HT1080 (cell line): ENCODE data around the gene FRRS1. TPM values are rescaled to one million over a fixed set of nuclear protein-coding genes. Genes with fewer than 3 reads are reported as not detected.

ENCODE experiments used
- DNase-seq: peaks from one replicate; pipeline ENCODE4 v3.0.0-alpha.2; 2015; ENCODE audit warnings: low read depth
- small RNA-seq: library from RNA; depleted of rRNA; stranded (forward); fragments of <200 nt; gene quantifications from one replicate; pipeline ENCODE3, GENCODE V24; 2014
- total RNA-seq: library from RNA; depleted of rRNA; stranded (reverse); fragments of >200 nt; shearing (Covaris generic); gene quantifications from 2 replicates; pipeline ENCODE4 v1.2.3, GENCODE V29; 2014; rRNA removed

The FRRS1 gene
- total RNA-seq, 1 experiment from 2014 or later = 4.0 TPM

DNA sequence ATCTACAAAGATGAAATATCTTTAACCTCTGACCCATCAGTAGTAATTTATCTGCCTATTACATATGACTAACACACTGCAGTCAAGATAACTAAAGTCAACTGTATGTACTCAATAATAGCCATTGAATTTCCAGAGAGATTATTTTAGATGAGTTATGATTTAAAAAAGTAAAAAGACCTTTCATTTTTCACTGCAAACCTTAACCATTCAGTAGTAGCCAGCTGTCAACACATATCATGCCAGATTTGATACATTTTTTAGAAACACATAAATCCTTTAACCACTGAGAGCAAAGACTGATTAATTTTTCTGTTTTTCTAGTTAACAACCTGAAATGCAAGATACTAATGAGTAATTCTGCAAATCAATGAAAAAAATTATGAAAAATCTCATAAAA is 89.6 kb downstream of the FRRS1 start:
- DNase-seq = no peak

DNA sequence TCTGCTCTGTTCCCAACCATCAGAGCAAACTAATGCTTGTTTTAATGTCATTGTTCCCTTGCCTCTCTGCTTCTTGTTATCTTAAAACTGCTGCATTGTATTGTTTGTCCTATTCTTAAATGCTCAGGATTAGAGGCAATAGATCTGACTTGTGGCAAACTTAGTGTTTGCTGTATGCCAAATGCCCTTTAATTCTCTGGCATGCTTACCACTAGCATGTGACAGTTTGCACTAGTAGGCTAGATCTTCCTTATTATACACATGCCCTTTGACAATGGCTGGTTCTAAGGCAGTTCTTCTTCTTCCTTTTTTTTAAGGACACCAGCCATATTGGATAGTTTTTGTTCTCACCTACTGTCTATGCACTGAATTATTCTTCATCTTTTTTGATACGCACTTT is 90.4 kb downstream of the FRRS1 start:
- DNase-seq = no peak

DNA sequence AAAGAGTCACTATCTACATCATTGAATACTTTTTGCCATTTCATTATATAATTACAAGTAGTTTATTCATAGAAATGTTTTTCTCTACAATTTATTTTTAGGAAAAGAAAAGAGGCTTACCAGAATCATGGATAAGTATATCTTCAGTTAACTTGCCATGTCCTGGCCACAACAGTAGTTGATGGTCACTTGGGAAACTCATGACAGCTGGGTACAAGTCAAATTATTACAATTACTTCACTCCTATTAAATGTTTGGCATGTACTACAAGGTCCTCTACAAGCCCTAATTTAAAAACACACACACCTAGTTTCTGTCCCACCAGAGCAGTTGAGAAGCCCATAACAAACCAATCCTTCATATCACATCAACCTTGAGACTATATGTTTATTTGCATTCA is 91.1 kb downstream of the FRRS1 start:
- no peak for DNase-seq

DNA sequence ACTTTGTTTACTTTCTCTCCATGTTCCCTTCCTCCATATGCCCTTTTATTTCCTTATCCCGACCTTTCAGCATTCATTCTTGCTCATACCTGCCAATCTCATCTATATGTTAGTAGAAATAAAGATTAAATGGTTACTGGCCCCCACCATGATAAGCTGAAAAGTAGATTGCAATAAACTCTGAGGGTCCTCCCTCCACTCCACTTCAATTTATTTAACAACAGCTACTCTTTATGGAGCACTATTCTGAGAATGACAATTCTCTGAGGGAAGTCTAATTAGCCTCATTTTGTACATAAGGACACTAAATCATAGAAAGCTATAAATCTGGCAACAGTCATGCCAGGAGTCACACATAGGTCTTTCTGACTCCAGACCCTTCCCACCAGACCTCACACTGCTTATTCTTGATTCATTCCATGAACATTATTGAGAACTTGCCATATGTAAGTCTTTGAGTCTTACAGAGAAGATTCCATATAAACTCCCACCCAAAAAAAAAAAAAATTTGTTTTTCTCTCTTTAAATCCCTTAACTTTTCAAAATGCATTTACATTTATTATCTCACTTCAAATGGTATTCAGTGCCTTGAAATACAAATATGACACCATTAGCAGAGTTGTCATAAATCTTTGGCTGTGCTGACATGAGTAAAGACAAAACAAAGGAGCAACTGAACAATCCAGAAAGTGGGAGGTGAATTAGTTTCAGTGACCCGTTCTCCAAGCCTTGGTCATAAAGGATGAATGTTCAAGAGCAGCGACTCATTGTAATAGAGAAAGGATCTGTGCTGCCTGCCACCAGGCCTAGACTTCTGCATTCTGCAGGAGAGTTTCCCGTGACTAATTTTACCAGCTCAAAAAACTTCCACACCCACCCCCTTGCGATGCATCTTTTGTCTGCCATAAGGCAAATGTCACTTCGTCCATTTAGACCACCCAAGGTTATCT is 92.0 kb downstream of the FRRS1 start:
- DNase-seq = peak; percentile 39

DNA sequence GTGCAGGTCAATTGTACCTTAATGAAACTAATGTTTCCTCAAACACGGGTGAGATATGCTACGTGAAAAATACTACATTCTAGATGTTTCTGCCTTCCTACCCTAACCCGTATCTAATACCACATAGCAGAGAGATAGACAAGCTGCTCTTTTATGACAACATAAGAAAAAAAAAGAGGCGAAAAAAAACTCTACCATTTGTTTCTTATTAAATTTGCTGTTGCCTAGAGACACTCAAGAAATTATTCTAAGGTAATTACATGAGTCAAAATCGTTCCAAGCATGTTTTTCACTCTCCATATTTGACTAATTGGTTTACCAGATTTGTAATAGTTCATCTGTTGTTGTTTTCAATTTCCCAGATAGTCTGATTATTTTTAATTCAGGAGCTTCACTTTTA is 93.1 kb downstream of the FRRS1 start:
- no peak for DNase-seq

DNA sequence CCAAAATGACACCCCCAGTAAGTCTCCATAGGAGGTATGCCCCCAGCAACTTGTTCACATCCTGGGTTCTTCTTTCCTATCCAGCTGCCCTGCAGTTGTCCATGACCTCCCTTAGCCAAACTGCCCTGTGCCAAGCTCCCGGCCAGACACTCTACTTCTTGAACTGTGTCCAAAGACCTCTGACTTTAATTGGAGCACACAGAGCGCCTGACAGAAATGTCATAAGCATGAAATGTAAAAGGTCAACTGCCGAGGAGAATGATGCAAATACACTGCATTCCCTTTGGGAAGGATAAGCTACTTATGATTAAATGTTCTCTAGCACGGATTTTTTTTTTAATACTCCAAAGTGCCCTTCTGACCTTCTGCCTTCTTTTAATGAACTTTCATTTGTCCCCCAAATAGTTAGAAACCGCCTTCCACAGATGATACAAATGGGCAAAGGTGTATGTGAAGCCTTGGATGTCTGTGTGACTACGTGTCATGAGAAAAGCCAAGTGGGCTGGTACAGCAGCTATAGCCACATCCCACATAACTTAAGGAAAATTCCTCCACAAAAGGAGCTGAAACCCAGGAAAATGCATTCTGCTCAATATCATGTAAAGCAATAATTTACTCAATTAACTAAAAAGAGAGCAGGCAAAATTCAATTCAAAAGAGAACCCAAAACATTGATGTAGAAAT is 93.8 kb downstream of the FRRS1 start:
- DNase-seq = no peak

DNA sequence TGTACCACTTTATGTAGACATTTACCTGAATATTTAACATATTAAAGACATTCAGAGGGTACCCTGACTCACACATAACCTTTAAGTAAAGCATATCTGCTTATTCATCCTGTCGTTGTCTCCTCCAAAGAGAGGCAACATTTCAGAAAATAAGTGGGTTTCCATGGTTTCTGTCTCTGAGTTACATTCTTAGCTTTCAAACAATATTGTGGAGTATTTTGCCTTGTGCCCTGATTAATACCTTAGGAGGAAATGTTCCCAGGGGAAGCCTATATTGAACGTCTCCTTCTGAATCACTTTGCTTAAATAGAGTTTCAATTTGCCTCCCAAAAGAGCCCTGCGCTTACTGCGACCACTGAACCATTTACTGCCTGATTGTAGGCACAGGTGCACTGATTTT is 94.4 kb downstream of the FRRS1 start:
- DNase-seq = no peak

DNA sequence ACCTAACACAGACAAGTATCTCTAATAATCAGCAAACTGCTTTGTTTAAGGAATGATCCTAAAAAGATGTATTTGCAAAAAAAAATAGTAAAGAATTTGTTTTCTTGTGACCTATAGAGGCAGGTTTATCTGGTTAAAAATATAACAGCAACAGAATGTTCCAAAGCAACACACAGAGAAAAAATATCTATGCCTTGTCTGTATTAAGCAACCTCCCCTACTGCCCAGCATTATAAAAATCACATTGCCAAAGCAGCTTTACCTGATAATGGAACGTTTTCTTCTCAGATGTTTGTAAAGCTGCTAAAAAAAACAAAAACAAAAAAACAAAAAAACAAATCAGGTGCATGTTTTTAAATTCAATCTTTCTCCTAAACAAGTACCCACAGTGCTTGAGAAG is 95.9 kb downstream of the FRRS1 start:
- no peak for DNase-seq

DNA sequence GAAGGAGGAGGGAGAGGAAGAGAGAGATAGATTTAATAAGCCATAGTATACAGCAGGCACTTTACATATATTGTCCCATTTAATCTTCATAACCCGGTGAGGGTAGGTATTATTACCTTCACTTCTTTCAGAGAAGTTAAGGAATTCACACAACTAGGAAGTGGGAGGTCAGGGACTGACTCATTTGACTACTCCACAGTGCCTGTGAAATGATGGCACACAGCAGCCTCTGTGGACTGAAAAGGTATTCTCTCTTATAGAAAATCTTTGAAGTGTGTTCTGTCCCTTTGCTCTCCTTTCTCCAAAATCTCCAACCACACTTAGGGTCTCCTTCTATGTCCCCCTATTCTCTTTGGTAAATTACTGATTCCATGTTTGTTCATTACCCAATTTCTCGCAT is 96.6 kb downstream of the FRRS1 start:
- no peak for DNase-seq

DNA sequence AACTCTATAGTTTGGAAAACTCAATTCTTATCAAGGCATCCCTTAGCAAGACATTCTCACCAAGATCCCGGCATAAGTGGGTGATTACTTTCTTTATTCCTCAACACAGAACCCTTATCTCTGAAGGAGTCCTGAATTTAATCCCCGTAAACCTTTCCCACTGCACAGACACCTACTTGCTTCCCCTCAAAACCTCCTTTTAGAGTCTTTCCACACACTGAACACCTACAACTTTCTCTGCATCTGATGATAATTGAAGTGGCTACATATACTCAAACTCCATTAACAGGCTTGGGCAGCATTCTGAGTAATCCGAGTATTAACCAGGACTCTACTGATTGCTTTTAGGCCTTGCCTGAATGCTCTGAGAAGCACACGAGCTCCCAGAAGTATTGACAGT is 97.1 kb downstream of the FRRS1 start:
- no peak for DNase-seq

DNA sequence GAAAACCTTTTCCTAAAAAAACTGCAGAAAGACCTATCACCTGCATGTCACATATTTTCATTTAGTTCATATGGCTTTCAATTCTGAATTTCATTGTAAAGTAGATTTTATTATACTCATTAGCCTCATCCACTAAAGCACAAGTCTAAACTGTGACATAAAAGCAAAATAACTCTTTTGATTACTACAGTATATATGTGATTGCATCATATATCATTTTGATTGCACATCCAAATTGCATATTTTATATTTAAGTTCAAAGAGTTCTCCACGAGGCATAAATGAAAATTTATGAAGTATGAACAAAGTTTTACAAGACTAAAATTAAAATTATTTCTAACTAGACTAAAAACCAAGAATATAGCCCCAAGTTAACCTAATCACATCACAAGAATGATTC is 101.2 kb downstream of the FRRS1 start:
- DNase-seq = no peak

DNA sequence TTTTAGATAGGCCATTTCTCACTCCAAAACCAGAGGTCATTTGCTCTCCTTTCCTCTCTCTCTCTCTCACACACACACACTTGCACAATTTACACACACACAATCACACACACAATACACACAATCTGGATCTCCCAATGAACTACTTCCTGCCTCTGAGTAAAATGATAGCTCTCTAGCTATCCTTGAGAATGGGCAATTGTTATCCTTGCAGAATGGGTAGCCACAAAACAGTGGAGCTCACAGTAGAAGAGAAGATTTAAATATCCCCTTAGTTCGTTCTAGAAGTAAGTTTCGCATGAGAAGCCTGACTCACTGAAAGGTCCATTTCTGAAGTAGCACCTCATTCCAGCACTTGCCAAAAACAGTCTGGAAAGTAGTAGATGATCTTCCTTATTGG is 102.9 kb downstream of the FRRS1 start:
- no peak for DNase-seq

DNA sequence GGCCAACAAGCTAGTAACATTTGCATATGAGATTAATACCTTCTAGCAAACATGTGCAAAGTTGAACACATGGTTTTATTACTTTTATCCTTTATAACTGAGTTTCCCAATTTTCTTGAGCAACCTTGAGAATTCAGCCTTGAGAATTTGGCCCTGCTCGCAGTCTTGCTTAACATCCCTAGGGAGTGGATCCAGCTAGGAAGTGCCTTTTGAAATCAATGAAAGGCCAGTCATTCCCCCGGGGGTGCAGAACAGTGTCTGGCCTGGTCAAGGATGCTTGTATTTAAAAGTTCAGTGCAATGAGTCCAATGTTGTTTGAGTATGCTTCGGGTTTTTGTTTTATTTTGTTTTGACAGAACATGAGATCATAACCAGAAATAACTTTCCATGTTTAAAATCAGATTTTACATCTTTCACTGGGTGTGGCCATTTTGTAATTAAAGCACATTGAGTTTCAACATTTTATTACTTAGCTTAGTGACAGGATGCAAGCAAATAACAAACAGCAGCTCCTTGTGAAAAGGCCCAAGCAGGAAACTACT is 103.8 kb downstream of the FRRS1 start:
- DNase-seq = no peak

DNA sequence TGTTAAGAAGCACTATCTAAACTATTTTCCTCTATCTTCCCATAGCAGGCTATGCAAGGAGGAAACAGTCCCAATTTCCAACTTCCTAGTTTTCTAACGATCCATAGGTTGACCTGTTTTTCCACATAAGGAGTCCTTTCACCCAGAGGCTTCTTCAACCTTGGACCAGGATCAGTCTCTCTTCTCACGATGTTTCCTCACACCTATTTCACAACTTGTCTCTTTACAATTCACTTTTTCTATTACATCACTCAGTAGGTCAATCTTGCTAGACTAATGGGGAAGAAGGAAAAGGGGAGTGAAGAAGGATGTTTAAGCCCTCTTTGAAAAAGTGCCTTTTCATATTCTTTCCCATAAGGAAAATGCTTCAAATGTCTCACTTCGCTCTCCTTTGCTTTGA is 104.7 kb downstream of the FRRS1 start:
- DNase-seq = no peak

DNA sequence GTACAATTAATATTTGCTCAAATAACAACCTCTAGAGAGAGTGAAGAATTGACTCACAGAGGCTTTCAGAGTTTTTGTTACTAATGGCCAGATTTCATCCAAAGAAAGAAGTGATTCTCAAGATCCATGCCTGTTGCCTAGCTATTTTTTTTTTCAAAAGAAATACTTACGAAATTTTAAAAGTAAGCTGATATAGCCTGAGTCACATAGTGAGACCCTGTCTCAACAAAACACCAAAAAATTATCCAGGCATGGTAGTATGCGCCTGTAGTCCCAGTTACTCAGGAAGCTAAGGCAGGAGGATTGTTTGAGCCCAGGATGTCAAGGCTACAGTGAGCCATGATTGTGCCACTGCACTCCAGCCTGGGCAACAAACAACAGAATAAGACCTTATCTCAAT is 105.9 kb downstream of the FRRS1 start:
- DNase-seq = no peak

DNA sequence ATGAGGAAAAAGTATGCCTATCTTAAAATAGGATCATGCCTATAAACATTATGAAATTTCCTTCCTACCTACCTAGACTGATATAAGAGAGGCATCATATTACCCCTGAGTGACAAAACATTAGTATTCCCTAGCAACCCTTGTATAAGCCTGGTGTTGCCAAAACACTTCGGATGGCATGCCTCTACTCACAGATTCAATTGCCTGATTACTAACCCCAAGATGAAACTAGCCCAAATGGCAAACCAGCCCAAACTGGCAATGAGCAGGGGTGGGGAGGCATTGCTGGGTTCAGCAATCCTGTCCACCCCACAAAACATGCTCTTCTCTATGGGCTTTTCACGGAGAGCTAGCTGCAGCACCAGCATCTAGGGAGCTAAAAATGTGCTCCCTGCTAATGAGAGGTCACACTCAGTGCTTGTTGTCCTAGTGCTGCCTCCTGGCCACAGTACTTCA is 106.7 kb downstream of the FRRS1 start:
- peak; percentile 80 for DNase-seq

Small RNAs within 50 kb of the gene (small RNA-seq; reads per million reads assigned to genes)
- gene RF00019 (not detected), gene RNU4-75P (0.09 reads per million)

Other genes starting within 250 kb of the FRRS1 start
- 0.23 and 0.63 TPM in 2 replicates for gene PALMD, start 120.5 kb downstream of the FRRS1 start, total RNA-seq
- 3.8 and 5.3 TPM in 2 replicates for gene AGL, start 83.7 kb upstream of the FRRS1 start, total RNA-seq
- 27.6 and 31.0 TPM in 2 replicates for gene SLC35A3, start 203.4 kb upstream of the FRRS1 start, total RNA-seq